ENCODE results near the gene COQ2.
"Not testable (repeated sequence)": the region's sequence is repeated elsewhere in the genome, so short reads cannot be mapped to it uniquely, and the experiment has no call there.

COQ2 gene

DNA sequence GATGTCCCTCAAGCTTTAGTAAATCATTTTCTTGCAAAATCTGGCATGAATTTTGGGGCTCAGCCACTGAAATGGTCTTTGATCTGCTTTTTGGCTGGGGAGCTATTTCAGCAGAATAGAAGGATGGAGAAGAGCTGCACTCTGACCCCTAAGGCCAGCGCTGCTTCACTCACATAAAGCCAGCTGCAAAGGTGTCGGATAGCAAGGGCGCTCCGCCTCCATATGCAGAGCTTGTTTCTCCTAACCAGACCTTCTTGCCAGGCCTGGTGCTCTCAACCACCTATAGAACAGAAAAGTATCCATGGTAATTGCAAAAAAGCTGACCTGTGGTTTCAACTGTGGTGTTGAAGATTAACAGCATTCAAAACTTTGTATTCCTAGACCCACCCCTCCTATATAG, 24.1 kb upstream of the COQ2 start:
- peaks cover 8% of the 10 kb centered on the region for H3K4me1 Mint-ChIP-seq
- no peaks in the 10 kb centered on the region for H3K9me3 Mint-ChIP-seq
- H3K27me3 Mint-ChIP-seq (ENCODE audit: low read depth, poor library complexity), result no peaks in the 10 kb centered on the region
- peak overlapping the region; percentile 61 for H3K27ac Mint-ChIP-seq
- TF ChIP-seq, protein P1, sequence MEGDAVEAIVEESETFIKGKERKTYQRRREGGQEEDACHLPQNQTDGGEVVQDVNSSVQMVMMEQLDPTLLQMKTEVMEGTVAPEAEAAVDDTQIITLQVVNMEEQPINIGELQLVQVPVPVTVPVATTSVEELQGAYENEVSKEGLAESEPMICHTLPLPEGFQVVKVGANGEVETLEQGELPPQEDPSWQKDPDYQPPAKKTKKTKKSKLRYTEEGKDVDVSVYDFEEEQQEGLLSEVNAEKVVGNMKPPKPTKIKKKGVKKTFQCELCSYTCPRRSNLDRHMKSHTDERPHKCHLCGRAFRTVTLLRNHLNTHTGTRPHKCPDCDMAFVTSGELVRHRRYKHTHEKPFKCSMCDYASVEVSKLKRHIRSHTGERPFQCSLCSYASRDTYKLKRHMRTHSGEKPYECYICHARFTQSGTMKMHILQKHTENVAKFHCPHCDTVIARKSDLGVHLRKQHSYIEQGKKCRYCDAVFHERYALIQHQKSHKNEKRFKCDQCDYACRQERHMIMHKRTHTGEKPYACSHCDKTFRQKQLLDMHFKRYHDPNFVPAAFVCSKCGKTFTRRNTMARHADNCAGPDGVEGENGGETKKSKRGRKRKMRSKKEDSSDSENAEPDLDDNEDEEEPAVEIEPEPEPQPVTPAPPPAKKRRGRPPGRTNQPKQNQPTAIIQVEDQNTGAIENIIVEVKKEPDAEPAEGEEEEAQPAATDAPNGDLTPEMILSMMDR (IDR thresholded peaks at IDR 0.05), result no peak
- DNase-seq, result peak; percentile 43
- no peaks in the 10 kb centered on the region for H3K36me3 Mint-ChIP-seq (ENCODE audit: low read depth)
- H3K4me3 Mint-ChIP-seq, result no peak overlapping the region

DNA sequence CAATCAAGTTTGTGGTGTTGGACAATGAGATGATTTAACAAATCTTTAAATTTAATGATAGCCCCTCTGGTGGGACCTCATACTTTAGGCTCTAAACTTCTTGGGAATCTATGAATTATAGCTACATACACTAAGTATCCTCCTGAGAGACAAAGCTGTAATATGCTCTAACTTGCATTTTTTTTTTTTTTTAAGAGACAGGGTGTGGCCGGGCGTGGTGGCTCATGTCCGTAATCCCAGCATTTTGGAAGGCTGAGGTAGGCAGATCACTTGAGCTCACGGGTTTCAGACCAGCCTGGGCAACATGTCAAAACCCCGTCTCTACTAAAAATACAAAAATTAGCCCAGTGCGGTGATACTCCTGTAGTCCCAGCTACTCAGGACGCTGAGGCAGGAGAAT, 23.3 kb upstream of the COQ2 start:
- Mint-ChIP-seq H3K4me3 (no peak overlapping the region), H3K27me3 (ENCODE audit: low read depth, poor library complexity) (no peaks in the 10 kb centered on the region), H3K4me1 (peaks cover 8% of the 10 kb centered on the region), H3K27ac (no peak overlapping the region), H3K9me3 (no peaks in the 10 kb centered on the region), H3K36me3 (ENCODE audit: low read depth) (no peaks in the 10 kb centered on the region)
- TF ChIP-seq, protein P1 (IDR thresholded peaks at IDR 0.05), result no peak
- no peak for DNase-seq

DNA sequence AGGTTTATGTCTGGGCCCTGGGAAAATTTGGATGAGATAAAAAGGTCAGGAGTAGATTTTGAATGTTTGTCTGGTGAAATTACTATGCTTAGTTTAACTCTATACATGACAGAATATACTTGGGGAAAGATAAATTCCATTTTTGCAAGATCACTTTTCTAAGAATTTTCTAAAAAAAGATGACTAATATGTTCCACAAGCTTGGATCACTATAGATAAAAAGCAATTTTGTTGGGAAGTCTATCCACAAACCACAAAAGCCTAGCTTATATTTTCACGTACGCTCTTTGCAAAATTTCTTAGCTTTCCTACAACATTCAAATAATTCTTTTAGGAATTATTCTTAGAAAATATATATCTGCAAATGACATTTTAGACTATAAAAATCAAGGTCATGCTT, 20.6 kb upstream of the COQ2 start:
- Mint-ChIP-seq H3K4me1 (peaks cover 8% of the 10 kb centered on the region), H3K9me3 (no peaks in the 10 kb centered on the region), H3K4me3 (no peak overlapping the region), H3K36me3 (ENCODE audit: low read depth) (no peaks in the 10 kb centered on the region), H3K27ac (no peak overlapping the region), H3K27me3 (ENCODE audit: low read depth, poor library complexity) (no peaks in the 10 kb centered on the region)
- TF ChIP-seq, protein P1 (IDR thresholded peaks at IDR 0.05), result no peak
- DNase-seq, result no peak

DNA sequence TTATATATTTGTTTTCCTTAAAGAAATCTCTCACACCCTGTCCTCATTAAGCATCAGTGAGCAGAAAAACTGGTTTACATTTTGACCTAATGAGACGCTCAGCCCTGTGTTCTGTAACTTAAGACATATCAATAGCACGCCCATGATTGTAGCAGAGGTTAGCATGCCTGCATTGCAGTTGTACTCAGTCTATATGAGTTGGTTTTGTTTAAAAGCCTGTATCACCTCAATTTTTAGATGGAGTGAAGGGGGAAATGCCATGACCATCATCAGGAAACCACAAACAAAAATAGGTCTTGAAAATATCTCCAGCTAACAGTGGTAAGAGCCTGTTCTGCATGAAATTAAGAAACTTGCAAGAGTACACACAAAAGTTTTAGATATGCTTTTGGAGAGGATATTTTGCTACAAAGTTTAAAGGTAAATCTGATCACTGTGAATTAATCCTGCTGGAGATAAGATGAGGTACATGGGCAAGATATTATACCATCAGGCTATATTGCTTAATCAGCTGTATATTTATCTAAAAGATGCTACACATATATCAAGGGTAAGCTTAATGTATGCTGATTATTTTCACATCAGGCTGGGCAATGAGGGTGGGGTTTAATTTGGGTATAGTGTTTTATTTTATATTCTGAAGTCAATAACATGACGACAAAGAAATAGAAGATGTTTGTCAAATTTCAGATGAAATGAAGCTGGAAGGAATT, 13.1 kb upstream of the COQ2 start:
- Mint-ChIP-seq H3K27ac (no peak overlapping the region), H3K36me3 (ENCODE audit: low read depth) (no peaks in the 10 kb centered on the region), H3K4me3 (no peak overlapping the region), H3K27me3 (ENCODE audit: low read depth, poor library complexity) (no peaks in the 10 kb centered on the region), H3K4me1 (no peaks in the 10 kb centered on the region), H3K9me3 (no peaks in the 10 kb centered on the region)
- TF ChIP-seq, protein P1 (IDR thresholded peaks at IDR 0.05), result no peak
- no peak for DNase-seq

DNA sequence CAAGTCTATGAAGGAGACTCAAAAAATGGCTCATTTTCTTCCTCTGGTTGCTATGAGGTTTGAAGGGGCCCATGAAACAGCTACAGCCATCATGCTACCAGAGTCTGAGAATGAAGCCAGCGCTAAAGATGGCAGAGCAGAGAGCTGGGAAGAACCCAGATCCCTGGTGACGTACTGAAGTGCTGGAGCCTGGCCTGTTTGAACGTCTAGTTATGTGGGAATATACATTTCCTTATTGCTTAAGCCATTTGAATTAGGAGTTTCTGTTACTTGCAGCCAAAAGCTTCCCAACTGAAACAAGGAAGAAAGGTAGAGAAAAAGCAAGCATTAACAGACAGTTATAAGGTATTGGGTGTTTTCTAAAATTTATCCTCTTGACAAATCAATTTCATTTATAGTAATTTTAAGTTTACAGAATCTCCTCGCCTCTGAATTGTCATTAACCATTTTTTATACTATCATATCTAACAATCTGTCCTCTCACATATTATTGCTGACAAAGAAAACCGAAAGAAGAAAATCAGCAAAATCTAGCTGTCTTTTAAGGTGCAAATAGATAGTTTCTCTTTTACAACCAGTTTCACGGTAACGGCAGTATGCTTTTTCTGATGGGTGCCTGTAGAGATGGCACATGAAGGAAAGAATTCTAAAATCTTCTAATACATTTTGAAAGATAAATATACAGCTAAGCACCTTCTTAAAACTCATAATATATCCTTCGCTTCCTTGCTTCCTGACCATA, 8.9 kb upstream of the COQ2 start:
- DNase-seq, result no peak
- Mint-ChIP-seq H3K27ac (no peak overlapping the region), H3K4me1 (no peaks in the 10 kb centered on the region), H3K9me3 (peaks cover 24% of the 10 kb centered on the region), H3K4me3 (no peak overlapping the region), H3K27me3 (ENCODE audit: low read depth, poor library complexity) (no peaks in the 10 kb centered on the region), H3K36me3 (ENCODE audit: low read depth) (no peaks in the 10 kb centered on the region)
- TF ChIP-seq, protein P1 (IDR thresholded peaks at IDR 0.05), result no peak

DNA sequence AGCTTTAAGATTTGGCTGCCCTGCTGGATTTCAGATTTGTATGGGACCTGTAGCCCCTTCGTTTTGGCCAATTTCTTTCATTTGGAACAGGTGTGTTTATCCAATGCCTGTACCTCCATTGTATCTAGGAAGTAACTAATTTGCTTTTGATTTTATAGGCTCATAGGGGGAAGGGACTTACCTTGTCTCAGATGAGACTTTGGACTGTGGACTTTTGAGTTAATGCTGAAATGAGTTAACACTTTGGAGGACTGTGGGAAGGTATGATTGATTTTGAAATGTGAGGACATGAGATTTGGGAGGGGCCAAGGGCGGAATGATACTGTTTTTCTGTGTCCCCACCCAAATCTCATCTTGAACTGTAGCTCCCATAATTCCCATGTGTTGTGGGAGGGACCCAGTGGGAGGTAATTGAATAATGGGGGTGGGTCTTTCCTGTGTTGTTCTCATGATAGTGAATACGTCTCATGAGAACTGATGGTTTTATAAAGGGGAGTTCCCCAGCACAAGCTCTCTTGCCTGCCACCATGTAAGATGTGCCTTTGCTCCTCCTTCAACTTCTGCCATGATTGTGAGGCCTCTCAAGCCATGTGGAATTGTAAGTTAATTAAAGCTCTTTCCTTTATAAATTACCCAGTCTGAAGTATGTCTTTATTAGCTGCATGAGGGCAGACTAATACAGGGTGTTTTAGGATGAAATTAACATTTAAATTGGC, 5.6 kb upstream of the COQ2 start:
- not testable (repeated sequence) for H3K4me1 Mint-ChIP-seq; H3K36me3 Mint-ChIP-seq (ENCODE audit: low read depth); DNase-seq

DNA sequence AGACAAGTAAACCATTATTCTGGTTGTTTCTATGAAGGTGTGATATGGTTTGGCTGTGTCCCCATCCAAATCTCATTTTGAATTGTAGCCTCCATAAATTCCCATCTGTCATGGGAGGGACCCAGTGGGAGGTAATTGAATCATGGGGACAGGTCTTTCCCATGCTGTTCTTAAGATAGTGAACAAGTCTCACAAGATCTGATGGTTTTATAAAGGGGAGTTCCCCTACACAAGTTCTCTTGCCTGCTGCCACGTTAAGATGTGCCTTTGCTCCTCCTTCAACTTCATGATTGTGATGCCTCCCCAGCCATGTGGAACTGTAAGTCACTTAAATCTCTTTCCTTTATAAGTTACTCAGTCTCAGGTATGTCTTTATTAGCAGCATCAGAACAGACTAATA, 3.8 kb upstream of the COQ2 start:
- not testable (repeated sequence) for H3K36me3 Mint-ChIP-seq (ENCODE audit: low read depth); DNase-seq; H3K27ac Mint-ChIP-seq; H3K27me3 Mint-ChIP-seq (ENCODE audit: low read depth, poor library complexity); H3K4me3 Mint-ChIP-seq
- Mint-ChIP-seq H3K9me3 (peaks cover 24% of the 10 kb centered on the region), H3K4me1 (peaks cover 17% of the 10 kb centered on the region)

More for the DNA sequence above, 5.6 kb upstream of the COQ2 start:
- not testable (repeated sequence) for H3K27me3 Mint-ChIP-seq (ENCODE audit: low read depth, poor library complexity); H3K4me3 Mint-ChIP-seq; H3K27ac Mint-ChIP-seq
- H3K9me3 Mint-ChIP-seq, result peaks cover 24% of the 10 kb centered on the region

Data from nephron progenitor cell (in vitro differentiated cells).